OCI-LY1 (cell line): ENCODE measurements around the gene DPH1.

Source experiments
- EZH2 ChIP-seq: fragments of 200-600 bp; sonication (generic), shearing (Covaris generic); IDR thresholded peaks from 2 replicates; pipeline ENCODE4 v1.8.0; 2017; ENCODE audit warnings: borderline replicate concordance, mixed run types, mild to moderate bottlenecking, antibody characterized with exemption, low read length, moderate library complexity, mixed read lengths
- TF ChIP-seq, protein P1 (sequence below): fragments of 200-600 bp; sonication (generic), shearing (Covaris generic); IDR thresholded peaks from 2 replicates; pipeline ENCODE4 v1.5.1; 2017; ENCODE audit warnings: mild to moderate bottlenecking, antibody characterized with exemption, low read length, moderate library complexity, mixed read lengths

- TF ChIP-seq, protein P1, sequence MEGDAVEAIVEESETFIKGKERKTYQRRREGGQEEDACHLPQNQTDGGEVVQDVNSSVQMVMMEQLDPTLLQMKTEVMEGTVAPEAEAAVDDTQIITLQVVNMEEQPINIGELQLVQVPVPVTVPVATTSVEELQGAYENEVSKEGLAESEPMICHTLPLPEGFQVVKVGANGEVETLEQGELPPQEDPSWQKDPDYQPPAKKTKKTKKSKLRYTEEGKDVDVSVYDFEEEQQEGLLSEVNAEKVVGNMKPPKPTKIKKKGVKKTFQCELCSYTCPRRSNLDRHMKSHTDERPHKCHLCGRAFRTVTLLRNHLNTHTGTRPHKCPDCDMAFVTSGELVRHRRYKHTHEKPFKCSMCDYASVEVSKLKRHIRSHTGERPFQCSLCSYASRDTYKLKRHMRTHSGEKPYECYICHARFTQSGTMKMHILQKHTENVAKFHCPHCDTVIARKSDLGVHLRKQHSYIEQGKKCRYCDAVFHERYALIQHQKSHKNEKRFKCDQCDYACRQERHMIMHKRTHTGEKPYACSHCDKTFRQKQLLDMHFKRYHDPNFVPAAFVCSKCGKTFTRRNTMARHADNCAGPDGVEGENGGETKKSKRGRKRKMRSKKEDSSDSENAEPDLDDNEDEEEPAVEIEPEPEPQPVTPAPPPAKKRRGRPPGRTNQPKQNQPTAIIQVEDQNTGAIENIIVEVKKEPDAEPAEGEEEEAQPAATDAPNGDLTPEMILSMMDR: no peak
- TF ChIP-seq EZH2: no peak
Observed at GRCh38 chr17:2059547-2060384, 29.8 kb downstream of the DPH1 start.
